H9 (cell line): ENCODE measurements around the gene OR2H1. TPM values are rescaled to one million over a fixed set of nuclear protein-coding genes. Genes with fewer than 3 reads are reported as not detected.

Experiments
- DNase-seq: peaks from one replicate; pipeline ENCODE4 v3.0.0-alpha.2; 2017
- H2AFZ ChIP-seq: one replicate; pipeline ENCODE4 v1.6.1; 2013; ENCODE audit warnings: mild to moderate bottlenecking, low read length, control low read depth, moderate library complexity
- H2AK5ac ChIP-seq: 2 replicates; pipeline ENCODE4 v1.6.1; 2013; ENCODE audit warnings: low read length, control low read depth, mixed read lengths; ENCODE audit not compliant: insufficient read length
- H2BK120ac ChIP-seq: one replicate; pipeline ENCODE4 v1.6.1; 2013; ENCODE audit warnings: low read depth, mild to moderate bottlenecking, low read length, control low read depth, inconsistent platforms; ENCODE audit not compliant: poor library complexity, severe bottlenecking
- H2BK12ac ChIP-seq: 2 replicates; pipeline ENCODE4 v1.6.1; 2013; ENCODE audit warnings: low read length, control low read depth, mixed read lengths, low read depth; ENCODE audit not compliant: insufficient read length
- H2BK15ac ChIP-seq: 2 replicates; pipeline ENCODE4 v1.6.1; 2013; ENCODE audit warnings: low read depth, low read length, control low read depth
- H2BK20ac ChIP-seq: one replicate; pipeline ENCODE4 v1.6.1; 2013; ENCODE audit warnings: low read depth, mild to moderate bottlenecking, low read length, control low read depth, inconsistent platforms; ENCODE audit not compliant: poor library complexity, severe bottlenecking
- H2BK5ac ChIP-seq: 2 replicates; pipeline ENCODE4 v1.6.1; 2013; ENCODE audit warnings: low read length, control low read depth, mixed read lengths; ENCODE audit not compliant: insufficient read length
- H3K14ac ChIP-seq: 2 replicates; pipeline ENCODE4 v1.6.1; 2013; ENCODE audit warnings: low read length, control low read depth; ENCODE audit not compliant: insufficient read depth
- H3K18ac ChIP-seq: 2 replicates; pipeline ENCODE4 v1.6.1; 2013; ENCODE audit warnings: low read depth, mild to moderate bottlenecking, mixed read lengths, low read length, control low read depth; ENCODE audit not compliant: insufficient read length
- H3K23ac ChIP-seq: 2 replicates; pipeline ENCODE4 v1.6.1; 2013; ENCODE audit warnings: low read length, control low read depth, mixed read lengths, low read depth; ENCODE audit not compliant: insufficient read length
- H3K23me2 ChIP-seq: 2 replicates; pipeline ENCODE4 v1.6.1; 2013; ENCODE audit warnings: low read depth, mild to moderate bottlenecking, mixed read lengths, low read length, control low read depth; ENCODE audit not compliant: insufficient read length, poor library complexity, severe bottlenecking
- H3K27ac ChIP-seq: 2 replicates; pipeline ENCODE4 v1.5.1; 2013; ENCODE audit warnings: low read length, control low read depth, mixed read lengths, low read depth; ENCODE audit not compliant: insufficient read length
- H3K27me3 ChIP-seq: 2 replicates; pipeline ENCODE4 v1.6.1; 2013; ENCODE audit warnings: low read length, control low read depth, inconsistent platforms; ENCODE audit not compliant: insufficient read depth
- H3K4ac ChIP-seq: 2 replicates; pipeline ENCODE4 v1.6.1; 2013; ENCODE audit warnings: low read depth, mild to moderate bottlenecking, control low read depth, inconsistent platforms, low read length, moderate library complexity
- H3K4me1 ChIP-seq: 2 replicates; pipeline ENCODE4 v1.6.1; 2013; ENCODE audit warnings: low read length, control low read depth, inconsistent platforms; ENCODE audit not compliant: insufficient read depth
- H3K4me2 ChIP-seq: 2 replicates; pipeline ENCODE4 v1.6.1; 2013; ENCODE audit warnings: low read length, control low read depth, mixed read lengths; ENCODE audit not compliant: insufficient read length, insufficient read depth
- H3K56ac ChIP-seq: 2 replicates; pipeline ENCODE4 v1.6.1; 2013; ENCODE audit warnings: low read depth, mild to moderate bottlenecking, mixed read lengths, low read length, control low read depth; ENCODE audit not compliant: insufficient read length
- H3K79me1 ChIP-seq: 2 replicates; pipeline ENCODE4 v1.6.1; 2013; ENCODE audit warnings: low read depth, mild to moderate bottlenecking, moderate library complexity, low read length, control low read depth, inconsistent platforms; ENCODE audit not compliant: insufficient read depth, poor library complexity, severe bottlenecking
- H3K79me2 ChIP-seq: 2 replicates; pipeline ENCODE4 v1.6.1; 2013; ENCODE audit warnings: low read length, control low read depth, inconsistent platforms; ENCODE audit not compliant: insufficient read depth
- H3K9ac ChIP-seq: 2 replicates; pipeline ENCODE4 v1.6.1; 2013; ENCODE audit warnings: low read length, control low read depth, mixed read lengths; ENCODE audit not compliant: insufficient read length; ENCODE audit errors: extremely low read depth
- H3K9me3 ChIP-seq: one replicate; pipeline ENCODE4 v1.6.1; 2013; ENCODE audit warnings: low read depth, low read length, inconsistent platforms; ENCODE audit not compliant: control insufficient read depth
- H3T11ph ChIP-seq: one replicate; pipeline ENCODE4 v1.6.1; 2013; ENCODE audit warnings: mild to moderate bottlenecking, low read length, control low read depth, inconsistent platforms
- H4K20me1 ChIP-seq: one replicate; pipeline ENCODE4 v1.6.1; 2013; ENCODE audit not compliant: control insufficient read depth, insufficient read length, insufficient read depth
- H4K5ac ChIP-seq: 2 replicates; pipeline ENCODE4 v1.6.1; 2013; ENCODE audit warnings: low read depth, mild to moderate bottlenecking, mixed read lengths, low read length, control low read depth; ENCODE audit not compliant: insufficient read length
- H4K8ac ChIP-seq: replicated peaks from 2 replicates; pipeline ENCODE4 v1.6.1; 2013; ENCODE audit warnings: low read length, control low read depth, mixed read lengths, low read depth; ENCODE audit not compliant: insufficient read length
- H4K91ac ChIP-seq: 2 replicates; pipeline ENCODE4 v1.6.1; 2013; ENCODE audit warnings: low read depth, mild to moderate bottlenecking, moderate library complexity, mixed read lengths, low read length, control low read depth; ENCODE audit not compliant: insufficient read length
- H3K27ac Mint-ChIP-seq, 3 experiments: 2 replicates in 2 of 3; 3 replicates in 1 of 3; pipeline ENCODE4 v1.8.0; 2020 to 2021; ENCODE audit warnings: mixed read lengths in 3 of 3, mild to moderate bottlenecking in 1 of 3, moderate library complexity in 1 of 3
- H3K27me3 Mint-ChIP-seq: 2 replicates; pipeline ENCODE4 v1.8.0; 2021; ENCODE audit warnings: low read depth, mild to moderate bottlenecking, moderate library complexity, mixed read lengths
- H3K36me3 Mint-ChIP-seq, 3 experiments: 2 replicates in 2 of 3; 3 replicates in 1 of 3; pipeline ENCODE4 v1.8.0; 2020 to 2021; ENCODE audit warnings: low read depth in 3 of 3, mixed read lengths in 3 of 3; ENCODE audit not compliant: insufficient read depth in 1 of 3
- H3K4me1 Mint-ChIP-seq, 2 experiments: 2 replicates each; pipeline ENCODE4 v1.8.0; 2020; ENCODE audit warnings: mixed read lengths in 2 of 2
- H3K4me3 Mint-ChIP-seq, 2 experiments: 2 replicates in 1 of 2; 3 replicates in 1 of 2; pipeline ENCODE4 v1.8.0; 2020 to 2021; ENCODE audit warnings: mild to moderate bottlenecking in 2 of 2, mixed read lengths in 2 of 2, moderate library complexity in 1 of 2
- H3K9me3 Mint-ChIP-seq, 2 experiments: 2 replicates in 1 of 2; 3 replicates in 1 of 2; pipeline ENCODE4 v1.8.0; 2020; ENCODE audit warnings: mild to moderate bottlenecking in 2 of 2, mixed read lengths in 2 of 2, moderate library complexity in 1 of 2
- WGBS: extraction: QIAGEN DNeasy Blood & Tissue Kit; methylation state at CpG from one replicate; pipeline ENCODE4 v1.1.7; 2013; ENCODE audit warnings: missing lambda C conversion rate, low lambda C conversion rate, mixed read lengths; ENCODE audit not compliant: insufficient read length; ENCODE audit errors: extremely low coverage; 5-methylcytosine and 5-hydroxymethylcytosine counted together
- long read RNA-seq: library from polyadenylated mRNA; unstranded; transcript quantifications from one replicate; pipeline ENCODE4 v2.0.0, GENCODE V29; 2020
- total RNA-seq: library from RNA; stranded (reverse); gene quantifications from 2 replicates; pipeline ENCODE4 v1.2.1, GENCODE V29; 2021
- TF ChIP-seq, protein P1 (sequence below): fragments of 200-600 bp; sonication (generic); conservative IDR thresholded peaks from 3 replicates; pipeline ENCODE4 v1.8.0; 2021; ENCODE audit warnings: antibody characterized with exemption, mild to moderate bottlenecking

Gene OR2H1
- total RNA-seq, result not detected in 2 replicates
- long read RNA-seq, result 0 reads

- no peak within 1 kb of the TSS for H3K9ac ChIP-seq
- H4K8ac ChIP-seq, result no peak within 1 kb of the TSS
- no peaks in the 10 kb centered on the region for H3K79me2 ChIP-seq
- H2AK5ac ChIP-seq, result no peak within 1 kb of the TSS
- no peak within 1 kb of the TSS for H3T11ph ChIP-seq
- no peak within 1 kb of the TSS for H2AFZ ChIP-seq
- H3K9me3 Mint-ChIP-seq, result peaks cover 0 to 2% of the 10 kb centered on the region in 2 experiments; a peak in 4 of 5 replicates
- H3K4me2 ChIP-seq, result no peak within 1 kb of the TSS
- TF ChIP-seq, protein P1, sequence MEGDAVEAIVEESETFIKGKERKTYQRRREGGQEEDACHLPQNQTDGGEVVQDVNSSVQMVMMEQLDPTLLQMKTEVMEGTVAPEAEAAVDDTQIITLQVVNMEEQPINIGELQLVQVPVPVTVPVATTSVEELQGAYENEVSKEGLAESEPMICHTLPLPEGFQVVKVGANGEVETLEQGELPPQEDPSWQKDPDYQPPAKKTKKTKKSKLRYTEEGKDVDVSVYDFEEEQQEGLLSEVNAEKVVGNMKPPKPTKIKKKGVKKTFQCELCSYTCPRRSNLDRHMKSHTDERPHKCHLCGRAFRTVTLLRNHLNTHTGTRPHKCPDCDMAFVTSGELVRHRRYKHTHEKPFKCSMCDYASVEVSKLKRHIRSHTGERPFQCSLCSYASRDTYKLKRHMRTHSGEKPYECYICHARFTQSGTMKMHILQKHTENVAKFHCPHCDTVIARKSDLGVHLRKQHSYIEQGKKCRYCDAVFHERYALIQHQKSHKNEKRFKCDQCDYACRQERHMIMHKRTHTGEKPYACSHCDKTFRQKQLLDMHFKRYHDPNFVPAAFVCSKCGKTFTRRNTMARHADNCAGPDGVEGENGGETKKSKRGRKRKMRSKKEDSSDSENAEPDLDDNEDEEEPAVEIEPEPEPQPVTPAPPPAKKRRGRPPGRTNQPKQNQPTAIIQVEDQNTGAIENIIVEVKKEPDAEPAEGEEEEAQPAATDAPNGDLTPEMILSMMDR, result no peak
- no peak within 1 kb of the TSS for H4K91ac ChIP-seq
- no peak within 1 kb of the TSS for H2BK20ac ChIP-seq
- H3K4me1 ChIP-seq, result no peaks in the 10 kb centered on the region
- no peak for DNase-seq
- no peak within 1 kb of the TSS for H3K27ac Mint-ChIP-seq
- H3K4ac ChIP-seq, result no peak within 1 kb of the TSS
- H4K20me1 ChIP-seq, result no peaks in the 10 kb centered on the region
- no peak within 1 kb of the TSS for H2BK120ac ChIP-seq
- no peak within 1 kb of the TSS for H2BK5ac ChIP-seq
- no peak within 1 kb of the TSS for H3K56ac ChIP-seq
- H4K5ac ChIP-seq, result no peak within 1 kb of the TSS
- WGBS, result no CpG with 5 or more reads among the region's 2 CpGs
- H3K4me1 Mint-ChIP-seq, result 0 out of 4 replicates have a peak, but pooled peaks cover 0 to 5% of the 10 kb centered on the region in 2 experiments
- no peak within 1 kb of the TSS for H3K14ac ChIP-seq
- H3K9me3 ChIP-seq, result no peaks in the 10 kb centered on the region
- no peak within 1 kb of the TSS for H3K23ac ChIP-seq
- no peaks in the 10 kb centered on the region for H3K27me3 Mint-ChIP-seq
- H3K36me3 Mint-ChIP-seq, result no peaks in the 10 kb centered on the region; a peak in 1 of 7 replicates
- H2BK12ac ChIP-seq, result no peak within 1 kb of the TSS
- H3K79me1 ChIP-seq, result no peaks in the 10 kb centered on the region
- H3K18ac ChIP-seq, result no peak within 1 kb of the TSS
- no peak within 1 kb of the TSS for H2BK15ac ChIP-seq
- no peaks in the 10 kb centered on the region for H3K23me2 ChIP-seq
- no peaks in the 10 kb centered on the region for H3K27me3 ChIP-seq
- H3K27ac ChIP-seq, result no peak within 1 kb of the TSS
- no peak within 1 kb of the TSS for H3K4me3 Mint-ChIP-seq
These were observed at the start of gene OR2H1, which contains the start of gene OR11A1 for GRCh38 chr6:29456971-29457370. OR2H1 (plus strand) TSS chr6:29457155; CDS start chr6:29461770, 4,615 bp downstream. OR11A1 (minus strand) TSS chr6:29457071; CDS start chr6:29427641, 29,430 bp downstream.
